Fibroblast of pulmonary artery (primary cell): Measurements from ENCODE around the gene TASP1.
A peak's percentile ranks its signal among the peaks of the same experiment; 100 is the strongest.

Source experiments
- DNase-seq: peaks from one replicate; pipeline ENCODE4 v3.0.0-alpha.2; 2010; ENCODE audit warnings: low read depth
- H3K4me3 ChIP-seq: replicated peaks from 2 replicates; pipeline ENCODE4 v1.5.1; 2011; ENCODE audit warnings: low read depth, mild to moderate bottlenecking, control low read depth, low read length, moderate library complexity
- CTCF ChIP-seq: IDR thresholded peaks from 2 replicates; pipeline ENCODE4 v1.5.1; 2011; ENCODE audit warnings: mild to moderate bottlenecking, control low read depth, low read length, inconsistent platforms; ENCODE audit errors: missing control alignments

TASP1 gene

DNA sequence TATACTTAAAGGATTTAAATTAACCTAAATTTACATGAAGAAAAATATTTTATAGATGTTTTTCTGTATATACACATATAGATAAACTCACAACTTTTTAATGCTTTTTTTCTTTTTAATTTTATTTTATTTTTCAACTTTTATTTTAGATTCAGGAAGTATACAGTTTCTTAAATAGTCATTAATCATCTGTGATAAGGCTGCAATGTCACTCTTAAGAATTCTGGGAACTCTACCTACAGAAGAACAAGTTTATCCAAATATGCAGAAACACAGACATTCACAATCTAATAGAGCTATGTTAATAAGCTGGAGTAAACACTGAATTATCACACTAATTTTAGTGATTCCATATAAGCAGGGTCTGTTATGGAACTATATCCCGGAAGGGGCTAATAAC lies 181.2 kb downstream of the TASP1 start:
- no peak for DNase-seq
- TF ChIP-seq CTCF = no peak
- H3K4me3 ChIP-seq = no peak overlapping the region

GRCh38 chr20:13455713-13456112 lies 183.0 kb downstream of the TASP1 start:
- no peak overlapping the region for H3K4me3 ChIP-seq
- DNase-seq = peak; percentile 24
- TF ChIP-seq CTCF = no peak

GRCh38 chr20:13453367-13453766 lies 185.4 kb downstream of the TASP1 start:
- no peak for DNase-seq
- H3K4me3 ChIP-seq = no peak overlapping the region
- no peak for TF ChIP-seq CTCF

- no peak for TF ChIP-seq CTCF
- no peak for DNase-seq
- H3K4me3 ChIP-seq = no peak overlapping the region
These were observed 186.1 kb downstream of the TASP1 start for GRCh38 chr20:13452470-13453124.

GRCh38 chr20:13449868-13450434 lies 188.8 kb downstream of the TASP1 start:
- no peak for TF ChIP-seq CTCF
- DNase-seq = no peak
- no peak overlapping the region for H3K4me3 ChIP-seq

DNA sequence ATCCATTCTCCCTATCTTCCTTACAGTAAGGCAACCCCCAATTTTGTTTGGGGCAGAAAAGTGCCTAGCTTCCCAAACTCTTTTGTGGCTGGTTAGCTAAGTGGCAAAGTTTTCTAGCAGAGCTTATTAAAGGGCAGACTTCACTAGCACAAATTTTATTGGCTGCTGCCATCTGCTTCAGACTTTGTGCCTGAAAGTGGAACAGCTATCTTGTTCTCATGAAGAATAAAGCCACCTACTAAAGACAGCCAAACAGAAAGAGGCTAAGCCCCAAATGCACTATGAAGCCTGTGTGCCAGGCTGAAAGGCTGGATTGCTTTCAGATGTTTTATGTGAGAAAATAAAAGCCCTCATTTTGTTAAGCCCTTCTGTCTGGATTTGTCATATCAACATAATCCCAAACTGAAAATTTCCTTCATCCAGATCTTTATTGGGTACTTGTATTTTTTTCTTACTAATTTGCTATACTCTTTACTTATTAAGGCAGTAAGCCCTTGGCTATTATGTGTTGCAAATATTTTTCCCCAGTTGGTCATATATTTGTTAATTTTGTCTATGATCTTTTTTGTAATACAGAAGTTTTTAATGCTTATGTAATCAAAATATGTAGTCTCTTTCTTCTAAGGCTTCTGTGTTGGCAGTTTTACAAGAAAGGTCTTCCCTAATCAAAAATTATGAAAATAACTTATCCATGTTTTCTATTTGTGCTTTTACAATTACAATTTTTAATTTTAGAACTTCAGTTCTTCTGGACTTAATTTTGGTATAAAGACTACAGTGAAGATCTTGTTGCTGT lies 191.1 kb downstream of the TASP1 start:
- DNase-seq = no peak
- TF ChIP-seq CTCF = no peak
- H3K4me3 ChIP-seq = no peak overlapping the region
